Germinal center (tissue), 1 donor: ENCODE results near the gene COL5A1.

Source experiments
- DNase-seq: peaks from one replicate; pipeline ENCODE4 v3.0.0; 2012; ENCODE audit warnings: mixed read lengths, low spot score

Gene COL5A1

GRCh38 chr9:134792627-134793026 lies 151.0 kb downstream of the COL5A1 start:
- no peak for DNase-seq

- DNase-seq, result no peak
Measured at GRCh38 chr9:134793288-134794188, 151.9 kb downstream of the COL5A1 start.

- no peak for DNase-seq
Measured at GRCh38 chr9:134794663-134795370, 153.2 kb downstream of the COL5A1 start.

DNA sequence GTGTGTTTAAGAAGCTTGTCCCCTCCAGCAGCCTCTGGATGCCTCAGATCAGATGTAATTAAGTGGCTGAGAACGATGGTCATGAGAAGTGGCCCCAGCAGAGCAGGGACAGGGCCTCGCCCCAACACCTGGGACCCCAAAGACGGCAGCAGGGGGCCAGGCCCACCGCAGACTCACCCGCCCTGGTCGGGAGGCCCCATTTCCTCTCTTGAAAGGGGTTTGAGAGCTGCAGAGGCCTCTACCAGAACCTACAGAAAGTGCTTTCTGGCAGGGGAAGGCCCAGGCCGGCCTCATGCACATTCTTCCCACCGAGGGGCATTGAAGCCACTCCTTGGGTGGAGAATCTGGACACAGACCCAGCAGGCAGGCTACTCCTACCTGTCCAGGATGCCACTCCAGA lies 153.8 kb downstream of the COL5A1 start:
- DNase-seq, result no peak

GRCh38 chr9:134796882-134797281 lies 155.3 kb downstream of the COL5A1 start:
- DNase-seq, result no peak

DNA sequence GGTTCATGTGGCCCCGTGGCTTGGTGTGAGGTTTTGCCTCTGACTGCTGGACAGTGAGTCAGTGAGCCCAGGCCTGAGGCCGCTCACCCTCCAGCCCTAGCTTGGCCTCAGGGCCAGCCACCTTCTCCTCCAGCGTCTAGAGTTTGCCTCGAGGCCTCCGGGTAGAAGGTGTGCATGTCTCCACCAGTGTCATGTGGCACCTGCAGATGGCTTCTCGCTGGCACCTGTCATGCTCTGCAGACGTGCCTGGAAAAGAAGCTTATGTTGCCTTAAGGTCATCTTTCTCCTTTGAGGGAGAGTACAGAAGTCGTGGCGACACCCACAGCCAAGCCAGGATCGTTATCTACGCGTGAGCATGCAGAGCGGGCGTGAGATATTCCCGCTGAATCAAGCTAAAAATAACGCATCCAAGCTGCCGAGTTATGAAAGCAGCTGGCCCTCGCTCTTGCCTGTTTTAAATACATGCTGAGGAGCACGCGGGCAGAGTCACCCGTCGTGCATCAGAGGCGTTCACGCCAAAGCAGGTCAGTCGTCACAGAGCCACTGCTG lies 159.3 kb downstream of the COL5A1 start:
- no peak for DNase-seq

DNA sequence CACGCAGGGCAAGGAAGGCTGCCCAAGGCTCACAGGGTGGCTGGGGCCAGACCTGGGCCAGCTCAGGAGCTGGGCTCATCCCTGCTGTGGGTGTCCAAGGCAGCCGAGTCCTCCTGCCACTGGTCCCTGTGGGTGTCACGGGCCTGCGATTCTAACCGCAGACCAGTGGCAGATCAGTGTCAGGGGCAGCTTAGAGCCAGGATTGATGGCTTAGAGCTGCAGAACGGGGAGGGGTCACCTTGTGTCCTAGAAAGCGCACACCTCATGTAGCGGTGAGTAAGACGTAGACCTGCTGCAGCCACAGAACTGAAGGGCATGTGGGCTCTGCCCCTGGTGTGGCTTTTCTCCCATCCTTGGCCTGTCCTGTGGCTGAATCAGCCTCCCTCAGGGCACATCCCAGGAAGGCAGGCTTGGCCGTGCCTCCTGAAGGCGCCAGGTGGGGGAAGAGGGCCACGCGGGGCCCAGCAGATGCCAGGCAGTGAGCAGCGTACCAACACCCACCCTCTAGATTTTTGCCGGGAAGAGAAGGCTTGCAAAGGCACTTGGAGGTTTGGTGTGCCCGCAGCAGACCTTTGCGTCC lies 160.7 kb downstream of the COL5A1 start:
- no peak for DNase-seq

DNA sequence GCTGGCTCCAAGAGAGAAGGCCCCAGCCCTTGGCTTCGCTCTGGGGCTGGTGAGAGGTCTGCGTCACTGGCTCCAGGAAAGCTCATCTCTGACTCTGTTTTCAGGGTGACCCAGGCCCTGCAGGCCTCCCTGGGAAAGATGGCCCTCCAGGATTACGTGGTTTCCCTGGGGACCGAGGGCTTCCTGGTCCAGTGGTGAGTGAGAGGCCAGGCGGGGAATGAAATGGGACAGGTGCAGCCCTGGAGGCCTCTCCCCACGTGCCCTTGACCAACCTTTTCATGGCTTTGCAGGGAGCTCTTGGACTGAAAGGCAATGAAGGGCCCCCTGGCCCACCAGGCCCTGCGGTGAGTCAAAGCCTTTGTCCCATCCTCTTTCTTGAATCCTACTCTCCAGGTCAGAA lies 163.3 kb downstream of the COL5A1 start:
- DNase-seq, result no peak

DNA sequence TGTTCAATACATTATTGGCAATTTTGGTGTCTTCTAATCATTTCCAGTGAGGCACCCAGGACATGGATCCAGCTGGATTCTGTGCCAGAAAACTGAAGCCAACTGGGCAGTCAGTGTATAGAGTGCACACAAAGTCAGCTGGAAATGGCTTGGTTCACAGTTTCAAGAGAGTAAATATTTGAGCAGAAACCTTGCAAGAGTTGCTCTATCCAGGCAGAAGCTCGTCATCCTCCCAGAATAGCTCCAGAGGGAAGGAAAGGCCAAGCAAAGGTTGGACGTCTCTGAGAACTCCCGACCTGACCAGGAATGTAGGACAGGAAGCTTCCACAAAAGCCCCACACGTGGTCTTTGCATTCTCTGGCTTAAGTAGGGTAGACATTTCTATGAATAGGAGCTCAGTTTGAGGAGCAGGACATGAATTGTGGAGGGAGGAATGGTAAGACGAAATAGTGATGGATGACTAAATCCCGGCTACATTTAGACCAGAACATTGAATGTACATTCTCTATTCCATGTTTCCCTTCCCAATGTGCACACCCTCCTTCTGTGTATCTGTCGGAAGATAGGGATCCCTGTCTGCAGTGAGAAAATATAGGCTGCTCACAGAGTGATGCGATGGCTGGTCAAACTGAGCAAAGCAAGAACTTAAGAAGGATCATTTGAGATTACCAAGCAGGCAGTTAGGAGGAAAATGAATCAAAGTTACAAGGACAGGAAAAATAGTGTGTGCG lies 166.3 kb downstream of the COL5A1 start:
- DNase-seq, result no peak

GRCh38 chr9:134808447-134808792 lies 166.8 kb downstream of the COL5A1 start:
- no peak for DNase-seq

DNA sequence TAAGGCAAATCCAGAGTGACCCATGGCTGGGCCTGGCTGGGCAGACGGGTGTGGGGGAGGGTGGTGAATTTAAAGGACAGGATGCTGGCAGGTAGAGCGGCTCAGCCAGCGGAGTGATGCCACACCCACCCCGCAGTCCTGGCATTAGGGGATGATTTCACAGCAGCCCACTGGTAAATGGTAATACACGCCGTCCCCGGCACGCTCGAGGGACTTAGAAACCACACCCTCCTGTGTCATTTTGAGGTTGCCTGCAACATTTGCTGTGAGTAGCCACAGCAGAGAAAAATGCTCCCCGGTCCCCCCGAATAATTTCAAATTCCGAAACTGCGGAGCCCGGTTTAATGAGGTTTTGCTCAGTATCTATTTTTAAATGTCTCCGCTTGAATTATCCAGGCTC lies 167.7 kb downstream of the COL5A1 start:
- no peak for DNase-seq

GRCh38 chr9:134809826-134810225 lies 168.2 kb downstream of the COL5A1 start:
- no peak for DNase-seq

DNA sequence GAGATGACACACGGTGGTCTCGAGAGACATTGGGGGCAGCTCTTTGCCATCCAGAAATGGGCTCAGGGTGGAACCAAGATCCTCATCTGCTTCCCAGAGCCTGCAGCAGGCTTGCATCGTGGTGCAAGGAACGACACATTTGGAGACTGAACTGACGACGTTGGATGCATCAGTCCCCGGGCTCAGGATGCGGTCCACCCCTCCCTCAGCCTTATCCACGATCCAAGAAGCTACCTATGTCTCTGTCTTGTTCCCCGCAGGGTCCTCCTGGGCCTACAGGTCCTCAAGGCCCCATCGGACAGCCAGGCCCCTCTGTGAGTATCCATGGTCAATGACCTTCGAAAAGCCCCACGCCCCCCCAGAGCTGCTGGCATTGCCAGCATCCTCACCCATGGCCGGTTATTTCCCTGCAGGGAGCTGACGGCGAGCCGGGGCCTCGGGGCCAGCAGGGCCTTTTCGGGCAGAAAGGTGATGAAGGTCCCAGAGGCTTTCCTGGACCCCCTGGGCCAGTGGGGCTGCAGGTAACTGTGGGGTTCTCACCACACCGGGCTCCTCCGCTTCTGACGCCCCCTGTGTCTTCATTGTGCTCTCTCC lies 169.6 kb downstream of the COL5A1 start:
- no peak for DNase-seq

DNA sequence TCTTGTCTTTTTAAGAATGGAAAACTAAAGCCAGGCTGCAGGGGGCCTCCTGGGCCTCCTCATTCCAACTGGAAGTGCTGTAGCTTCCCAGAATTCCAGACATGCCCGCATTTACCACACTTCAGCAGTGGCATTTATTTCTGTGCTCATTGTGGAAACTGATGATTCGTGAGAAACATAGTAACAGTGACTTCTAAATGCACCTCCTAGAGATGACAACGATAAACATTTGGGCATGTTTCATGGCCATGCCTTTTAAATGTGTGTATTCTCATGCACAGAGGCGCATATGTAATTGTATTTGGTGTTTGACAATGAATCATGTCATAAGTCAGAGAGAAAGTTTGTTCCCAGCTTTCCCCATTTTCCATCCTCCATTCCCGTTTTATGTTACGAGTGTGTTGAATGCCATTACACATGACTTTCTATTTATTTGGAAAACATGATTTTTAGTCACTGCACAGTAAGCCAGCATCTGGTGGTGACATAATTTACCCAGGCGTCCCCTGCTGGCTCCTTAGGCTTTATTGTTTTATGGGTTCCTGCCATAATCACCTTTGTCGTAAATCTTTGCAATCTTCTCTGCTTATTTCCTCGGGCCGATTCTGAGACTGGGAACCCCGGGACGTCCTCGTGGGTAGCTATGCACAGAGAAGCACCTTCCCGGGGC lies 170.2 kb downstream of the COL5A1 start:
- no peak for DNase-seq

DNA sequence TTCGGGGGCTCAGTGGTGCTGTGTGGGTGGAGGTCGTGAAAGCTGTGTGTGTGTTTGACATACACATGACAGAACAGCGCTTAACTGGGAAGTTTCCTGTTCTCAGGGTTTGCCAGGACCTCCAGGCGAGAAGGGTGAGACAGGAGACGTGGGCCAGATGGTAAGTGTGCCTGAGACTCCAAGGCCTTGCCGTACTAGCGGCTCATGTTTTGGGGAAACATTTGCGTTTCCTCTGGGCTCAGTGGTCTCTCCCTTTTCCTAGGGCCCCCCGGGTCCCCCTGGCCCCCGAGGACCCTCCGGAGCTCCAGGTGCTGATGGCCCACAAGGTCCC lies 170.7 kb downstream of the COL5A1 start:
- no peak for DNase-seq

GRCh38 chr9:134813841-134814240 lies 172.2 kb downstream of the COL5A1 start:
- no peak for DNase-seq

GRCh38 chr9:134814598-134815215 lies 173.1 kb downstream of the COL5A1 start:
- DNase-seq, result no peak

DNA sequence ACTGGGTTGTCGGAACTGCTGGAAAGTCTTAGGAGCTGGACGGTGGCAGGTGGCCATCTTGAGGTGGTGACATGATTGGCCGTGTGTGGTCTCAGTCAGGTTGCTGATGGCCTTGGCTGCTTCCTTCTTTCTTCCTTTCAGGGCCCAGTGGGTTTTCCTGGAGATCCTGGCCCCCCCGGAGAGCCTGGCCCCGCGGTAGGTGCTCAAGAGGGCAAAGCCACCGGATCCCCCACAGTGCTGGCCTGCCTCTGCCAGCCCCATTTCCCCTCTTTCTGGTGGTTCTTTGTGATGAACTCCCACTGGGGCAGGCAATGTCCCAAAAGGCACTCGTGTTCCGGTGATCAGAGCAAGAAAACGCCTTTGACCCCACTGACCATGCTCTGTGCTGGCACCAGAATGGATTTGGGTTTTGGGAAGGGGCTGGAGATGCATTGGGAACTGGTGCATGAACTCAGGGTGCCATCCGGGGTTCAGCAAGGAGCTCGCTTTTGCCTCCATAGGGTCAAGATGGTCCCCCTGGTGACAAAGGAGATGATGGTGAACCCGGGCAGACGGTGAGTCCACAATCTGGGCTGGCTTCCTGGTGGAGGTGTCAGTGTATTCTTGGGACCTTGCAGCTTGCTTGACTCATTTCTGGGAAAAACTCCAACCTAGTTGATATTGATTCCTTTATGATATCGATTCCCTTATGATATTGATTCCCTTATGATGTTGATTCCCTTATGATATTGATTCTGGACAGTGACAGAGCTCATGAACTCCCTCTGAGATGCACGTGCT lies 174.0 kb downstream of the COL5A1 start:
- DNase-seq, result no peak

GRCh38 chr9:134816264-134816663 lies 174.7 kb downstream of the COL5A1 start:
- DNase-seq, result no peak

- no peak for DNase-seq
Measured at GRCh38 chr9:134818000-134818568, 176.5 kb downstream of the COL5A1 start.
